ENCODE measurements around the gene FITM1.
"Not testable (repeated sequence)": the region's sequence is repeated elsewhere in the genome, so short reads cannot be mapped to it uniquely, and the experiment has no call there.

Gene FITM1

GRCh38 chr14:24100982-24101494, 29.4 kb upstream of the FITM1 start:
- H3K4me3 Mint-ChIP-seq: no peak overlapping the region
- TF ChIP-seq, protein P1, sequence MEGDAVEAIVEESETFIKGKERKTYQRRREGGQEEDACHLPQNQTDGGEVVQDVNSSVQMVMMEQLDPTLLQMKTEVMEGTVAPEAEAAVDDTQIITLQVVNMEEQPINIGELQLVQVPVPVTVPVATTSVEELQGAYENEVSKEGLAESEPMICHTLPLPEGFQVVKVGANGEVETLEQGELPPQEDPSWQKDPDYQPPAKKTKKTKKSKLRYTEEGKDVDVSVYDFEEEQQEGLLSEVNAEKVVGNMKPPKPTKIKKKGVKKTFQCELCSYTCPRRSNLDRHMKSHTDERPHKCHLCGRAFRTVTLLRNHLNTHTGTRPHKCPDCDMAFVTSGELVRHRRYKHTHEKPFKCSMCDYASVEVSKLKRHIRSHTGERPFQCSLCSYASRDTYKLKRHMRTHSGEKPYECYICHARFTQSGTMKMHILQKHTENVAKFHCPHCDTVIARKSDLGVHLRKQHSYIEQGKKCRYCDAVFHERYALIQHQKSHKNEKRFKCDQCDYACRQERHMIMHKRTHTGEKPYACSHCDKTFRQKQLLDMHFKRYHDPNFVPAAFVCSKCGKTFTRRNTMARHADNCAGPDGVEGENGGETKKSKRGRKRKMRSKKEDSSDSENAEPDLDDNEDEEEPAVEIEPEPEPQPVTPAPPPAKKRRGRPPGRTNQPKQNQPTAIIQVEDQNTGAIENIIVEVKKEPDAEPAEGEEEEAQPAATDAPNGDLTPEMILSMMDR (IDR thresholded peaks at IDR 0.05; ENCODE audit: unreplicated experiment in 3 of 3): no peak
- H3K36me3 Mint-ChIP-seq (ENCODE audit: low read depth): peaks cover 15% of the 10 kb centered on the region
- no peaks in the 10 kb centered on the region for H3K27me3 Mint-ChIP-seq (ENCODE audit: low read depth)
- H3K9me3 Mint-ChIP-seq: no peaks in the 10 kb centered on the region
- no peaks in the 10 kb centered on the region for H3K4me1 Mint-ChIP-seq
- no peak overlapping the region for H3K27ac Mint-ChIP-seq

DNA sequence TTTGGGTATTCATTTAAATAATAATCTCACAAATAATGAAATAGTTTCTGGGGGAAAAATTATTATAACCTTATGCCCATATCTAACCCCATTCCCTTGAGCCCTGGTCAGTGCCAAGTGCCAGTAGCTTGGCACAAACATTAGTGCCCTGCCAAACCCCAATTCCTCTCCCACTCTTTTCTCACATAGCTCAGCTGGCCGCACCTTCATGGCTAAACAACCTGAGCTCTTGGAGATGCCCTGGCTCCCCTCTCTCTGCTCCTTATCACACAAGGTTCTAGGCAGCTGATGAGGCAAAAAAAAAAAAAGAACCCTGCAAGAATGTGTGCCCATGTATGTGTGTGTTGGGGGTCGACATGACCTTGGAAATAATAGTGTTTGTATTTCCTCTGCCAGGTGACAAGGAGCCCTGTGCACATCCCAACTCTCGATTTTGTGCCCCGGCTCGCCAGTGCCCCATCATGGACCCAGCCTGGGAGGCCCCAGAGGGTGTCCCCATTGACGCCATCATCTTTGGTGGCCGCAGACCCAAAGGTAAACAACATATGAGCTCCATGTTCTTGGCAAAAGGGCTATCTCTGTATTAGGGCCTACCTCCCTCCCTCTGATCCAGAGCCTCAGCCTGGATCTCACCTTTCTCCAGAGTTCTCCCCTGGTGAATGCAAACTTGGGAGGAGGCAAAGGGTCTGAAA, 28.0 kb upstream of the FITM1 start:
- no peak overlapping the region for H3K4me3 Mint-ChIP-seq
- H3K36me3 Mint-ChIP-seq (ENCODE audit: low read depth): peaks cover 15% of the 10 kb centered on the region

GRCh38 chr14:24103451-24103850, 27.0 kb upstream of the FITM1 start:
- Mint-ChIP-seq H3K9me3 (no peaks in the 10 kb centered on the region), H3K27me3 (ENCODE audit: low read depth) (no peaks in the 10 kb centered on the region), H3K27ac (no peak overlapping the region), H3K36me3 (ENCODE audit: low read depth) (peaks cover 15% of the 10 kb centered on the region), H3K4me1 (no peaks in the 10 kb centered on the region), H3K4me3 (no peak overlapping the region)
- TF ChIP-seq, protein P1 (IDR thresholded peaks at IDR 0.05; ENCODE audit: unreplicated experiment in 3 of 3): no peak

More for the DNA sequence above, 28.0 kb upstream of the FITM1 start:
- Mint-ChIP-seq H3K27ac (no peak overlapping the region), H3K27me3 (ENCODE audit: low read depth) (no peaks in the 10 kb centered on the region), H3K9me3 (no peaks in the 10 kb centered on the region), H3K4me1 (no peaks in the 10 kb centered on the region)
- TF ChIP-seq, protein P1 (IDR thresholded peaks at IDR 0.05; ENCODE audit: unreplicated experiment in 3 of 3): no peak

DNA sequence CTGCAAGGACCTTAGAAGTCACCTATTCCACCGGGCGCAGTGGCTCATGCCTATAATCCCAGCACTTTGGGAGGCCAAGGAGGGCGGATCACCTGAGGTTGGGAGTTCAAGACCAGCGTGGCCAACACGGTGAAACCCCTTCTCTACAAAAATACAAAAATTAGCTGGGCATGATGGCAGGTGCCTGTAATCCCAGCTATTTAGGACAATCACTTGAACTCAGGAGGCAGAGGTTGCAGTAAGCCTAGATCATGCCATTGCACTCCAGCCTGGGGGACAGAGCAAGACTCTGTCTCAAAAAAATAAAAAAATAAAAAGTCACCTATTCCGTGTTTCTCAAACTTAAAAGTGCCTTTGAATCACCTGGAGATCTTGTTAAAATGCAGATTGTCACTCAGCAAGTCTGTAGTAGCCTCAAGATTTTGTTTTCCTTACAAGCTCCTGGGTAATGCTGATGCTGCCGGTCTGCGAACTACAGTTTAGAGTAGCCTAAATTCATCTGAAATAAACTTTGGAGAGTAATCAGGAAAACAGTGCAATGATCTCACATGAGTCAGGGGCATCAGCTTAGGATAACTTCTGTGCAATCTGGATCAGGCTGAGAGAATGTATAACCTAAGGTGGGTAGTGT, 24.7 kb upstream of the FITM1 start:
- H3K9me3 Mint-ChIP-seq: not testable (repeated sequence)

DNA sequence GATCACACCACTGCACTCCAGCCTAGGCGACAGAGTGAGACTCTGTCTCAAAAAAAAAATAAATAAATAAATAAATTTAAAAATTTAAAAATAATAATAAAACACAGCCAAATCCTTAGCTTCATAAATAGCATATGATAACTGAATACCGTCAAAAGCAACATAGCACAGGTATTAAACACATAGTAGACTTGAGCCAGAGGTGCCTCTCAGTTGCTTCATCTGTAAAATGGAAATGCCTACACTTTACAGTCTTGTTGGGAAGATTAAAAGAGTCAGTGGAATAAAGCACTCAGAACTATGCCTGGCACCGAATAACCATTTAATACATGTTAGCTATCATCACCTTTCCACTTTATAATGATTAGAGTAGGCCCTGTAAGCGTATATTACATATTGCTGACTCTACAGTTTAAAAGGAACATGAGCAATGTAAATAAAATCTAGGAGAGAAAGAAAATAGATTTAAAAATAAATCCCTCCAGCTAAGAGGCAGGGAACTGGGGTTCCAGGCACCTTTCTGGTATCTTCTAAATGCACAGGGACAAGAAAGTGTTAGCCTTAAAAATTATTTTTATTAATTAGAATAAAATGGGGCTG, 23.7 kb upstream of the FITM1 start:
- peaks cover 15% of the 10 kb centered on the region for H3K36me3 Mint-ChIP-seq (ENCODE audit: low read depth)
- H3K27ac Mint-ChIP-seq: no peak overlapping the region
- no peaks in the 10 kb centered on the region for H3K27me3 Mint-ChIP-seq (ENCODE audit: low read depth)
- no peaks in the 10 kb centered on the region for H3K9me3 Mint-ChIP-seq
- H3K4me3 Mint-ChIP-seq: no peak overlapping the region
- TF ChIP-seq, protein P1 (IDR thresholded peaks at IDR 0.05; ENCODE audit: unreplicated experiment in 3 of 3): no peak
- H3K4me1 Mint-ChIP-seq: peaks cover 6% of the 10 kb centered on the region

More for the DNA sequence above, 24.7 kb upstream of the FITM1 start:
- H3K4me1 Mint-ChIP-seq; H3K4me3 Mint-ChIP-seq; H3K27me3 Mint-ChIP-seq (ENCODE audit: low read depth): not testable (repeated sequence)
- Mint-ChIP-seq H3K27ac (peak overlapping the region in 1 of 3 experiments; percentile 49), H3K36me3 (ENCODE audit: low read depth) (peaks cover 15% of the 10 kb centered on the region)

DNA sequence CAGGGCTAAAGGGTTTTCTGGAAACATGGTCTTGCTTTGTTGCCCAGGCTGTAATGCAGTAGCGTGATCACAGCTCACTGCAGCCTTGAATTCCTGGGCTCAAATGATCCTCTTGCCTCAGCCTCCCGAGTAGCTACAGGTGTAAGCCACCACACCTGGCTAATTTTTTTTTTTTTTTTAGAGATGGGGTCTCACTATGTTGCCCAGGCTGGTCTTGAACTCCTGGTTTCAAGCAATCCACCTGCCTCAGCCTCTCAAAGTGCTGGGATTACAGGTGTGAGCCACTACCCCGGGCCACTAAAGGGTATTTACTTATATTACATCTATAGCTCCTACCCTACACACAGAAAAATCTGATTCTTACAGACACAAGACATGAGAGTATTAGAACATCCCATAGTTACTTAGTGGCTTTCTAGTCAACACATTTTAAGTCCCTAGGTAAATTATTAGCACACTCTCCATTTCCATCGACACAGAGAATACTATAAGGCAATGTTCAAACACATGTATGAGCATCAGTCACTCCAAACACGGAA, 22.1 kb upstream of the FITM1 start:
- H3K36me3 Mint-ChIP-seq (ENCODE audit: low read depth): peaks cover 11% of the 10 kb centered on the region
- TF ChIP-seq, protein P1 (IDR thresholded peaks at IDR 0.05; ENCODE audit: unreplicated experiment in 3 of 3): no peak
- no peaks in the 10 kb centered on the region for H3K27me3 Mint-ChIP-seq (ENCODE audit: low read depth)
- H3K27ac Mint-ChIP-seq: peak overlapping the region; percentile 29 to 59 (median 53)
- H3K4me3 Mint-ChIP-seq: peak overlapping the region in 1 of 3 experiments; percentile 6
- H3K9me3 Mint-ChIP-seq: no peaks in the 10 kb centered on the region
- peaks cover 6% of the 10 kb centered on the region for H3K4me1 Mint-ChIP-seq
